H7 (cell line): ENCODE data around the gene KCNN3. TPM values are rescaled to one million over a fixed set of nuclear protein-coding genes. Genes with fewer than 3 reads are reported as not detected.

Source experiments
- DNase-seq: peaks from one replicate; pipeline ENCODE4 v3.0.0; 2012
- H3K27me3 ChIP-seq: 2 replicates; pipeline ENCODE4 v1.6.0; 2011; ENCODE audit warnings: mild to moderate bottlenecking, low read length; ENCODE audit not compliant: control insufficient read depth, insufficient read depth
- H3K36me3 ChIP-seq: replicated peaks from 2 replicates; pipeline ENCODE4 v1.5.1; 2011; ENCODE audit warnings: low read length; ENCODE audit not compliant: control insufficient read depth, insufficient read depth
- H3K4me3 ChIP-seq: 2 replicates; pipeline ENCODE4 v1.5.1; 2011; ENCODE audit warnings: low read depth, mild to moderate bottlenecking, control low read depth, low read length, moderate library complexity; ENCODE audit not compliant: insufficient read depth
- total RNA-seq: library from RNA; depleted of rRNA; stranded (reverse); fragments of >200 nt; shearing (Covaris generic); gene quantifications from 2 replicates; pipeline ENCODE4 v1.2.3, GENCODE V29; 2014

KCNN3 gene
- total RNA-seq, 1 experiment from 2014 or later = 0.62 TPM

DNA sequence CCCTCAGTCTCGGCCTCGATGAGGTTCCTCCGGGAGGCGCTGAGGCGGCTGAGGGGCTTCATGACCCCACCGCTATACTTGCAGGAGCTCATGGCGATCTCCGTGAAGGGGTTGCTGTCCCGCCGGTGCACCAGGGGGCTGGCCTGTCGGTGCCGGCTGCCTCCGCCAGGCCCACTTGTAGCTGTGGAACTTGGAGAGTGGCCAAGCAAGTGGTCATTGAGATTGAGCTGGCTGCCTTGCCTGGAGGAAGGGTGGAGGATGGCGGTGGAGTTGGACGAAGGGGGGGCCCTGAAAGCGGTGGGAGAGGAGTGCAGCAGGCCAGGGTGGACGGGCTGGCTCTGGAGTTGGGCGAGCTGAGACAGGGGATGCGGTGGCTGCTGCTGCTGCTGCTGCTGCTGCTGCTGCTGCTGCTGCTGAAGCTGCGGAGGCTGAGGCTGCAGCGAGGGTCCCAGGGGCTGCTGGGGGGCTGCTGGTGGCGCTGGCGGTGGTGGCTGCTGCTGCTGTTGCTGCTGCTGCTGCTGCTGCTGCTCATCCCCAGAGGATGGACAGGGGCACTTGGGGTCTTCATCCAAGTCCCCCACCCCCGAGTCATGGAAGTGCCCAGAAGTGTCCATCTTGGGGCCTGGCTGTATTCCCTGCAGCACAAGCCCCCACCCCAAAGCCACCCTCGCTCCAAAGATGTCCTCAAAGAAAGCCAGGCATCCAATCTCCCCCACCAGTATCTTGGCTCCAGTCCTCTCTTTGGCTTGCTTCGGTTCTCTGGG, 548 bp downstream of the KCNN3 start:
- no peaks in the 10 kb centered on the region for H3K36me3 ChIP-seq
- DNase-seq = peak; percentile 67
- peaks cover 36% of the 10 kb centered on the region for H3K27me3 ChIP-seq
- H3K4me3 ChIP-seq = peak overlapping the region; percentile 29; the same call in 1 of the 2 replicates

DNA sequence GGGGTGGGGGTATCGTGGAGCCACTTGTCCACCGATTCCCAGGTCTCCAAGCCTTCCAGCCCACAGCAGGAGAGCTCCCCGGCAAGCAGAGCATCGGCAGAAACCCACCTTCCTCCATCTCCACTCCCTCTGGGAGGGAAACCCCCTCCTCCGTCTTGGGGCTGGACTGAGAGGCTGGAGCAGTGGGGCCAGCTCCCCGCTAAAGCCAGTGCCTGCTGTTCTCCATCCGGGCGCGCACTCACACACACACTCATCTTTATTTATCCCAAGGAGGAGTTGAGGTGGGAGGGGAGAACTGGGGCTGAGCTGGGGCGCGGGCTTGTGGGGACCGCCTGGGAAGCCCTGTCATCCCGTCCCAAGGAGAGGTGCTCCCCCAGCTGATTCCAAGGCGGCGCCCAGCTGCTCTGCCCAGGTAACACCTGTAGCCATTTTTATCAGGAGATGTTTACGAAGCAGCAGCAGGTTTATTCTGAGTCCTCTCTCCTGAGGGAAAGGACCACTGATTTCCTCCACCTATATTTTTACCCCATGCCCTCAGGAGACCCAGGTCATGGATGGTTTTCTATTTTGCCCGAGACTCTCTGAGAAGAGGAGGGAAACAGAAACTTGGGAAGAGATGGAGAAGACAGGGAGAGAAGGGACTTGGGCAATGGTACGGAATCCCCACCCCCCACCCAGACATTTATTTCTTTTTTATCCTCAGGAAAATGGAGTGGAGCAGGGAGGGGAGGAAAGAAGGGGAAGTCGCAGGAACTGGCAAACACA, 2.1 kb downstream of the KCNN3 start:
- peak overlapping the region; percentile 4; the same call in 1 of the 2 replicates for H3K4me3 ChIP-seq
- peak; percentile 80 for DNase-seq
- peaks cover 36% of the 10 kb centered on the region for H3K27me3 ChIP-seq
- no peaks in the 10 kb centered on the region for H3K36me3 ChIP-seq

DNA sequence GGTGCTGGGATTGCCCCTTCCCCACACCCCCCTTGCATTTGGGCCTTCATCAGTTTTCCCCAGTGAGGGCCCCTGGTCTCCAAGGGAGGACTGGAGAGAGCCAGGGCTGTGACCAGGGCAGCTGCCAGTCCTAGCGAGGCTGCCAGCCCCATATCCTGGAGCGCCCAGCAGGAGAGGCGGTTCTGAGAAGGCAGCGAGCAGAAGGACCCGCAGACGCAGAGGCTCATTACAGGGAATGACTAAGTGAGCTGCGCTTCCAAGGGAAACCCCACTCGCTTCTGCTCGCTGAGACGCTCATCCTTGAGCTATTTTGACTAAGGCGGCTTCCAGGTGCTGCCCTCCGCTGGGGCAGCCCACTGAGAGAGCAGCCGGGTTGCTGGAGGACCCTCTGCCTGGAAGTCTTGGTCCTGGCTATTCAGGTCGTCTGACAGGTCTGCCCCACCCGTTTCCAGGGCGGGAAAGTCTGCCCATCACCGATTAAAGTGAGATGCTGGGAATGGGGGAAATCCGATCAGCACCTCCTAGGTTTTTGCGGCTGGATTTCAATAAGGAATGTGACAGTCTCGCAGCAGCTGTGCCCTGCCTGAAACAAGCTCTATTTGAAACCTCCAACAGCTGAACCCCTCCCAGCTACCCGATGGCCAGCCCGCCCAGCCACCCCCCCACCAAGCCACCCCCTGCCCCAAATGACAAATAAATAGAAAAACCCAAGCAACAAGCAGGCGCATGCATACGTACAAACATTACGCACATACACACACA, 2.8 kb downstream of the KCNN3 start:
- Histone ChIP-seq H3K4me3 (no peak overlapping the region), H3K36me3 (no peaks in the 10 kb centered on the region), H3K27me3 (peaks cover 36% of the 10 kb centered on the region)
- DNase-seq = peak; percentile 81

DNA sequence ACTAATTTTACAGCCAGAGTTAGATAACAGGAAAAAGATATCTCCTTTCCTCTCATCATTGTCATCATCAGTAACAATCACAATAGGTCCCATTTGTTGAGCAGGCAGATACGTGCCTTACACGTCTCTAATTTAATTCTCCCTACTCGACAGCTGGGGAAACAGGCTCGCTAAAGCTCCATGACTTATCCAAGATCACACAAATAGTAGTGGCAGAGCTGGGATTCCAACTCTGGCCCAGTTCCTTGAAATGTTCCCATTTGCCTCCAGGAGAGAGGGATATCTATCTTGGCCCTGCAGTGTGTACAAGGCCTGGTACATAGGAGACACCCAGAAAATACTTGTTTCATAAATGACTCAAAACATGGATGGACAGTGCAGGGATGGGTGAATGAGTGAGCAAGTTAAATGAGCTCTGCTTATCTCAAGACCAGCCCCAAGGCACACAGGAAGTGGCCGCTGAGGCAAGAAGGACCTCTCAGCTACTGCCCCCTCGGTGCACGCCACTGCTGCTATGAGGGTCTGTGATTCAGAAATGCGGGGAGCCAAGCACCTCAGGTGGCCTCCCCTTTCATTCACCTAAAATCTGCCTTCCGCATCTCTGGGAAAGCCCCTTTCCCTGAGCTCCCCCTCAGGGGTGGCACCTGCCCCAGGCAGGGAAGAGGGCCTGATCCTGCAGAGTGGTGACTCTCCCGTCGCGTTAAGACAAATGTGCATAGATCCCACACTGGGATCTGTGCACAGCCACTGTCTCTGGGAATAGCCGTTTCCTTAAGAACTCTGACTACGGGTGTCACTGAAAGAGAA, 3.6 kb downstream of the KCNN3 start:
- Histone ChIP-seq H3K4me3 (no peak overlapping the region), H3K36me3 (no peaks in the 10 kb centered on the region), H3K27me3 (peaks cover 36% of the 10 kb centered on the region)
- peak; percentile 71 for DNase-seq

DNA sequence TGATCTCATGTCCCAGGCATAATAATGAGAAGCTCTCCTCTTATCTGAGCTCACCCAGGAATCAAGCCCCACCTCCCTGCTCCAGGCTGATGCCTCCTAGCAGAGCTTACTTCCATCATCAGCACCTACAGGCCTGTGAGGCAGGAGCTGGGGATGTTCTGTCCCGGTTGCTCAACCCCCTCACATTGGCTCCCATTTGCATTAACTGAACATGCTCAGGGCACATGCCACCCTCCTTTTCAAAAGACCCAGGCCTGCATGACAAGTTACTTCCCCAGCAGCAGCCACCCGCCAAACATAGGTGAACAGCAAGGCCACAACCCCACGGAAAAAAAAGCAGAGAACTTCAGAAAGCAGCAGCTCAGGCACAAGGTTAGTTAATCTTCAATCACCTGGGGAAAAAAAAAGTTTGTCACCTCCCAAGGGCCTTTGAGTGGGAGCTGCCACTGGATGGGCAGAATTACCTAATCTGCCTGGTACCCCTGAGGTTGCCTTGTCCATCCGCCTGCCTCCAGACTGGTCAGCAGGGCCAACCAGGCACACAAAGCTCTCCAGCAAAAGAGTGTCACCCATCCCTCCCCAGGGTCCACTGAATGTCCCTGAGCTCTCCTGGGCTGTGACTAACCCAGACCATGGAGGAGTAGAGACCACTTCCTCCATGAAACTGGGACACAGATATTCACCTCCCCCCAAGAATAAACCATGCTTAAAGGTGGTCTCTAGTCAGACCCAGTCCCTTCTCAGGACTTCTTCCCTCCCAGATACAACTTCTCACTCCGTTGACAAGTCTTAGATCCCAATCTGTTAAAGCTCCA, 4.4 kb downstream of the KCNN3 start:
- H3K36me3 ChIP-seq = no peaks in the 10 kb centered on the region
- peaks cover 36% of the 10 kb centered on the region for H3K27me3 ChIP-seq
- no peak overlapping the region for H3K4me3 ChIP-seq
- DNase-seq = peak; percentile 40

DNA sequence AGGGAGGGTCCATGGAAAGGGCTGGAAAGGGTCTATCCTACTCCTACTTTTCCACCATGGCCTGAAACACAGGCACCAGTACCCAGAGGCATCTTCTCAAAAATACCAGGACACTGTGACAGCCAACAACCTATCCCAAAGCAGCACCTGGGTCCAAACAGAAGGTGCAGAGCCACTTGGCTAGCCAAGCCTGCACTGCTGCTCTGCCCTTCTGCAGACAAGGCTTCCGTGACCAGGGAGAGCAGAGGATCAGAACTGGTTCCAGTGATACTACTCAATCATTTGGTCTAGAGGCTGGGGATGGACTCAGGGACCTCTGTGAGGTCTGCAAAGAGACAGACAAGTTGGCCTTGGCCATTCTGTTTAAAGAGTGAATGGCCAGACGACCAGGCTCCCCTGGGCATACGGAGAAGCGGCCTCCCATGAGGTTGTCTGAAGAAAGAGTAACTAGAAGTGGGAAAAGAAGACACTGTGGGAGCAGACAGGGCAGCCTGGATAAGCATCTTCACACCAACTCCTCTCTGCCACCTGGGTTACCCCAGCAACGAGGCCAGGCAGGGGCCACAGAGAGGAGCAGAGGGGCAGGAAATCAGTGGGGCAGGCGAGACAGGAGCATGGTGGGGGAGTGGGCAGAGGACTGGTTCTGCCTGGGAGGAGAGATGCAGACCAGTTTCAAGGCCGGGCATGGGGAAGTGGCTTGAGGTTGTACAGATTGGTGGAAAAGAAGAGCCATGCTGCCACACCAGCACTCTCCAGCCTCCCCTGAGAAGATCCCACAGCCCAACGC, 5.7 kb downstream of the KCNN3 start:
- Histone ChIP-seq H3K36me3 (no peaks in the 10 kb centered on the region), H3K4me3 (no peak overlapping the region), H3K27me3 (peaks cover 30% of the 10 kb centered on the region)
- DNase-seq = peak; percentile 10

DNA sequence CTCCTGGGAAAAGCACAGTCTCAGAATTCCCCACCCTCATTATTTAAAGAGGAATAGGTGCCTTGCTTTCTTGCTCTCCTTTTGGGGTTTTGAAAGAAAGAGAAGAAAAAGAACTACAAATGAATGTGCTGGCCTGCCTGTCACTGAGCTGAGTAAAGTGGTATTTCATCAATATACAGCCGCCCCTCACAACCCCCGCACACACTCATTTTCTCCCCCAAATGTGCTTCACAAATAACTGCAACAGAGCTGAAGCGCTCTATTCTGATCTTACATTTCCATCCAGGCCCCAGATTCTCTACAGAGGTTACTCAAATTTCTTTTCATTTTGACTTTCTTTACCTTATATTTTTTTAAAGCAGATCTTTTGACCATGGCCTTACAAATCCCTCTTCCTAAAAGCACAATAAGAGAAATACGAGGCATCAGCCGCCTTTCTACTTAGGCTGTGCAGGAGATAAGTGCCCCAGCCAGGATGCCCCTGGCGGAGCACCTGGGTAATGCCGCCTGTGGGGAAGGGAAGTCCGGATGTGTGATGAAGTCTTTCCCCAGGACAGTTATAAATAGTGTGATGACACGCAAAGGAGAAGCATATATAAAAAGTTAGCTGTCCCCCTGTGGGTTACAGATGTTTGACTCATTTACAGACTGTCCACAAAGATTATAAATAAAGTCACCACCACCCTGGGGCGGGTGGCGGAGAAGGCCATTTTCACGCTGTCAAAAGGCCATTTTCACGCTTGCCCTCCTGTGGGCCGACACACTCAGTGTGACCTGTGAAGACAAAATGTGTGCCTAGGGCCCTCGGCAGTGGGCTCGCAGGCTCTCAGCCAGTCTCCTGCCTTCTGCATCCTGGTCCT, 6.5 kb downstream of the KCNN3 start:
- no peaks in the 10 kb centered on the region for H3K36me3 ChIP-seq
- DNase-seq = peak; percentile 88
- peaks cover 22% of the 10 kb centered on the region for H3K27me3 ChIP-seq
- H3K4me3 ChIP-seq = no peak overlapping the region

DNA sequence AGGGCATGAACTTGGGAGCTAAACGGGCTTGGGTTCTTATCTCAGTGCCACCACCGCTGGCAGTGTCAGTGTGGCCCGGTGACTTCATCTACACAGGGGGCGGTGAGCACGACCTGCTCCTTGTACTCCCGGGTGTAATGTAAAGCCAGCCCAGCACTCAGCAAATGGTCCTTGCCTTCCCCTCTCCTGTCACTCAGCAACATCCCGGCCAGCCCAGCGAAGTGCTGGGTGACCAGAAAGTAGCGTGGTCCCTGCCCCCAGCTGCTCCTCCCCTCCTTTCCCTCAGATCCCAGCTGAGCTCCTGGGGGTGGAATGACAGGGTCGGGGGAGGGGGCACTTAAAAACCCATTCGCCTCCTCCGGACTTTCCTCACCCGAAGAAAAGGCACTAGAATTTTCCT, 7.2 kb downstream of the KCNN3 start:
- peaks cover 15% of the 10 kb centered on the region for H3K27me3 ChIP-seq
- no peaks in the 10 kb centered on the region for H3K36me3 ChIP-seq
- no peak overlapping the region for H3K4me3 ChIP-seq
- DNase-seq = peak; percentile 69

DNA sequence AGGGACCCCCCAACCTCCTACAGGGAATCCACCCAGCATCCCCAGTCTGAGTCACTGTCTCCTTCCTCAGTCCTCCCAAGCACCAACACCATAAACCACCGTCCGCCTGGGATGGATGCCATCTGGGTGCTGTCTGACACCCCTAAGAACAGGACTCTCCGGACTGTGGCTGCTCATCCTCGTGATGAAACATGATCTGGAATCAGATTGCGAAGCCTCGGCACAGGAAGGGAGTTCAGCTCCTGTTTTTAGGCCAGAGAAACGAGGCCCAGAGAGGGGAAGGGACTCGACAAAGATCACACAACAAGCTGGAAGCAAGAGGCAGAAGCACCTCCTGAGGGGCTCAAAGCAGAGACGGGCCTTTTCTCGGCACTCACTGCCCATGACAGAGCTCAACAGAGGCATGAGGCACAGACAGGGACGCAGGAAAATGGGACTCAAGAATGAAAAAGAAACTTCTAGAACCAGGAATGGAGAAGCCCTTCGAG, 8.4 kb downstream of the KCNN3 start:
- H3K4me3 ChIP-seq = no peak overlapping the region
- no peaks in the 10 kb centered on the region for H3K36me3 ChIP-seq
- peak; percentile 11 for DNase-seq
- peaks cover 3% of the 10 kb centered on the region for H3K27me3 ChIP-seq

DNA sequence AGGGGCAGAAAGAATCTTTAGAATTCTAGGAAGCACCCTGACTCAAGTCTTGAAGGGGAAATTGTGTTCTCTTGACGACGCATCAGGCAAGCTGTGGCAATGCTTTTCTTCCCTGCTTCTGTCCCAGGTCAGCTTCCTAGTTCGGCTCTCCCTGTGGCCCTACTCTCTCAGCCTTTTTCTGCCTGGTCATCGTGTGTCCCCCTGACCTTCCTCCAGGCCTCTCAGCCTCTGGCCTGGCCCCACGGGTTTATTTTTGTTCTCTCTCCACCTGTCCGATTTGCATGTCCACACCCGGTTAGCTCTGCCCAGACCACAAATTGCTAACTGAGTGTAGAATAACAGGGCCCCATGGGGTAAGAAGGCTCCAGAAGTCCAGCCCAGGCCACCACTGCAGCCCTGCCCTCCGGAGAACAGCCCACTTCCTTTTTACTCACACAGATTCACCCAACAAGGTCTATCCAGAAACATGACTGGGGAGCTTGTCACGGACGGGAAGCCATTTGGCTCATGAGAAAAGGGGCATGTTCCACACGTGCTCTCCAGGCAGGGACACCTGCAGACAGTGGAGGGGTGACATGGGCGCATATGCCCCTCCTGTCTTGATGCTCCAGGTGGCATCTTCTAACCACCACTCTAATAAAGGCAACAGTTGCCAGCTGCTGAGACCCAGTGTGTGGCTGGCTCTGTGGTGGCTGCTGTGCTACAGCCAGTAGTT, 9.8 kb downstream of the KCNN3 start:
- DNase-seq = no peak
- no peaks in the 10 kb centered on the region; the same call in 1 of the 2 replicates for H3K27me3 ChIP-seq

DNA sequence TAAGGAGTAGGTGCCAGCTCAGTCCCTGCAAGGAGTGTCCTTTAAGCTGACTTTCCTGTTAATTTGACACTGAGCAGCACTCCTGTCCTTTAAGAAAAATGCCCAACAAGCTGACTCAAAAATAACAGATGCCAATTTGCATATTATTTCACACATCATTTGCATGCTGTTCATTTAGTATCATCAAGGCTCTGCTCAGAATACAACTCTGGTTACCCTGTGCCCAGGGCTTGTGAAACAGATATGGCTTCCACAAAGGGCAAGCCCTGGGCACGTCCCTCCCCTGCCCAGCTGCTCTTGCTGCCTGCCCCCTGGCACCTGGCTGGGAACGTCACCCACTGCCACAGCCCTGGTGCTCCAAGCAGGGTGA, 10.3 kb downstream of the KCNN3 start:
- H3K4me3 ChIP-seq = no peak overlapping the region
- no peak for DNase-seq
- H3K36me3 ChIP-seq = no peaks in the 10 kb centered on the region
- no peaks in the 10 kb centered on the region; the same call in 1 of the 2 replicates for H3K27me3 ChIP-seq

More for the DNA sequence above, 9.8 kb downstream of the KCNN3 start:
- Histone ChIP-seq H3K36me3 (no peaks in the 10 kb centered on the region), H3K4me3 (no peak overlapping the region)
